Measurements from ENCODE around the gene ROBO1. TPM values are rescaled to one million over a fixed set of nuclear protein-coding genes. Genes with fewer than 3 reads are reported as not detected.
"Not testable (repeated sequence)": the region's sequence is repeated elsewhere in the genome, so short reads cannot be mapped to it uniquely, and the experiment has no call there.

The ROBO1 gene
- total RNA-seq, 1 donor: 34.2 TPM

GRCh38 chr3:78701537-78701936 is 1066.3 kb downstream of the ROBO1 start:
- no peak for TF ChIP-seq CTCF (IDR thresholded peaks at IDR 0.05; ENCODE audit: insufficient read depth, low read length)
- no peak overlapping the region for H3K4me3 ChIP-seq (ENCODE audit: low read depth, low read length)
- no peak for DNase-seq (ENCODE audit: low read depth)

GRCh38 chr3:78698431-78698830 is 1069.4 kb downstream of the ROBO1 start:
- TF ChIP-seq CTCF (IDR thresholded peaks at IDR 0.05; ENCODE audit: insufficient read depth, low read length): no peak
- DNase-seq (ENCODE audit: low read depth): no peak
- H3K4me3 ChIP-seq (ENCODE audit: low read depth, low read length): no peak overlapping the region

- H3K4me3 ChIP-seq (ENCODE audit: low read depth, low read length): no peak overlapping the region
- TF ChIP-seq CTCF (IDR thresholded peaks at IDR 0.05; ENCODE audit: insufficient read depth, low read length): no peak
- no peak for DNase-seq (ENCODE audit: low read depth)
Observed at GRCh38 chr3:78697426-78697825, 1070.4 kb downstream of the ROBO1 start.

GRCh38 chr3:78690766-78691165 is 1077.0 kb downstream of the ROBO1 start:
- DNase-seq (ENCODE audit: low read depth): peak; percentile 59
- TF ChIP-seq CTCF (IDR thresholded peaks at IDR 0.05; ENCODE audit: insufficient read depth, low read length): no peak
- no peak overlapping the region for H3K4me3 ChIP-seq (ENCODE audit: low read depth, low read length)

- DNase-seq (ENCODE audit: low read depth): no peak
- no peak overlapping the region for H3K4me3 ChIP-seq (ENCODE audit: low read depth, low read length)
- no peak for TF ChIP-seq CTCF (IDR thresholded peaks at IDR 0.05; ENCODE audit: insufficient read depth, low read length)
Observed at GRCh38 chr3:78689378-78689777, 1078.4 kb downstream of the ROBO1 start.

- TF ChIP-seq CTCF (IDR thresholded peaks at IDR 0.05; ENCODE audit: insufficient read depth, low read length): no peak
- no peak for DNase-seq (ENCODE audit: low read depth)
- no peak overlapping the region for H3K4me3 ChIP-seq (ENCODE audit: low read depth, low read length)
Observed at GRCh38 chr3:78687520-78687919, 1080.3 kb downstream of the ROBO1 start.

GRCh38 chr3:78683284-78683683 is 1084.5 kb downstream of the ROBO1 start:
- no peak for TF ChIP-seq CTCF (IDR thresholded peaks at IDR 0.05; ENCODE audit: insufficient read depth, low read length)
- DNase-seq (ENCODE audit: low read depth): no peak
- no peak overlapping the region for H3K4me3 ChIP-seq (ENCODE audit: low read depth, low read length)

GRCh38 chr3:78675119-78675805 is 1092.5 kb downstream of the ROBO1 start:
- DNase-seq (ENCODE audit: low read depth); H3K4me3 ChIP-seq (ENCODE audit: low read depth, low read length): not testable (repeated sequence)
